Measurements from ENCODE around the gene FAM149A.
A peak's percentile ranks its signal among the peaks of the same experiment; 100 is the strongest.

Gene FAM149A

DNA sequence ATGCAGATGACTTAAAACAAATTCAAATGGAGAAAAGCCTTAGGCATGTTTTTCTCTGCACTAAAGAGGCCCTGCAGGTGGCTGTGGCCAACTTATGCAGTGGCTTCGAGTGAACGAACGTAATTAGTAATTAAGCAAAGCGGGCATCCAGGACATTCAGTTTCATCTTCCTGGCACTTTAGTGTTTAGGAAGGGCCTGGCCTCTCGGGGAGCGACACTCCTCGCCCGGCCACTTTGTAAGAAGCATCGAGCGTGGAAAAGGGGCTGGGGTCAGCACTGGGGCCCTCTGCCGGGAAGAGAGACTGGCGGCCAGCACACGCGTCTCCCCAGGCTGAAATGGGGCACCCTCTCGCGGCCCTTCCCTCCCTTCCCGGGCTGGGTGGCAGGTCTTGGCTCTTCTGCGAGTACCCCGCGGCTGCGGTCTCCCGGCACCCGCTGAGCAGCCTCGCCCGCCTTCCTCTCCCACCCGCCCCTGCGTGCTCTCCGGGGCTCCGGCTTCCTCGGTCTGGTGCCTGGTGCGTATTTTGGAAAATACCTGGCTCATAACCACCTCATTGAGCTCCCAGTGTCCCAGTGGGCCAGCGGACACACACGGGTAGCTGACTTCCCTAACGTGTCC, 86.2 kb downstream of the FAM149A start:
- peak; percentile 10 for DNase-seq (ENCODE audit: low read depth)
- H3K4me3 ChIP-seq (ENCODE audit: low read length): peak overlapping the region; percentile 79
- TF ChIP-seq CTCF (conservative IDR thresholded peaks at IDR 0.05; ENCODE audit: low read length): 0 out of 2 replicates have a peak, but pooled peaks have one; percentile 8

- TF ChIP-seq CTCF (conservative IDR thresholded peaks at IDR 0.05; ENCODE audit: low read length): peak; percentile 10; the same call in 1 of the 2 replicates
- DNase-seq (ENCODE audit: low read depth): peak; percentile 79
Measured at GRCh38 chr4:186191200-186192065, 86.9 kb downstream of the FAM149A start, which contains the start of gene CYP4V2. Gene CYP4V2 (plus strand): TSS chr4:186191567. CDS start chr4:186191824, 257 bp downstream.

DNA sequence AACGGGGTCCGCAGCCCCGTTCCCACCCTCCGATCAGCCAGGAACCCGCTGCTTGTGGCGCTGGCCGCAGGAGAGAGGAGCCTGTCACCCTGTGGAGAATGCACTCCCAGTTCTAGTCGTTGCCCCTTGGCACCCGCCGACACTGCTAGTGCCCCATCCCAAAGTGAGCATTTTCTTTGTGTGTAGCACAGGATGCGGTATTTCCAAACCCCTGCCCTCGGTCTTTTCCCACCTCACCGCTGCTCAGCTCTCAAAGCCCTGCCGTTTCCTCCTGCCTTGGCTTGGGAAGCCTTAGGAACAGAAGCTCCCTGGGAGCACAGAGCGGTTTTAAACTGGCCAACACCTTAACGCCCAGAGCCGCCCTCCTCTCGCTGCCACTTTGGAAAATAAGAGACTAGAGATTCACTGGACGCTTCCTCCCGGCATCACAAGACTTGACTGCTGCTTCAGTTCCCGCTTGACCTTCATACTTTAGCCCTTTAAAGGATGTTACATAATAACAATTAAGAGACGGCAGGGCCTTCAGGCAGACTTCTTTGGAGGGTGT, 87.6 kb downstream of the FAM149A start:
- no peak for TF ChIP-seq CTCF (conservative IDR thresholded peaks at IDR 0.05; ENCODE audit: low read length)
- DNase-seq (ENCODE audit: low read depth): peak; percentile 53
- H3K4me3 ChIP-seq (ENCODE audit: low read length): peak overlapping the region; percentile 79

More at GRCh38 chr4:186191200-186192065, 86.9 kb downstream of the FAM149A start, which contains the start of gene CYP4V2:
- H3K4me3 ChIP-seq (ENCODE audit: low read length): peak within 1 kb of the TSS; percentile 79

- no peak overlapping the region for H3K4me3 ChIP-seq (ENCODE audit: low read length)
- TF ChIP-seq CTCF (conservative IDR thresholded peaks at IDR 0.05; ENCODE audit: low read length): no peak
- DNase-seq (ENCODE audit: low read depth): no peak
Measured at GRCh38 chr4:186193851-186194250, 89.3 kb downstream of the FAM149A start.

GRCh38 chr4:186196063-186196462, 91.6 kb downstream of the FAM149A start:
- DNase-seq (ENCODE audit: low read depth): no peak
- no peak for TF ChIP-seq CTCF (conservative IDR thresholded peaks at IDR 0.05; ENCODE audit: low read length)
- no peak overlapping the region for H3K4me3 ChIP-seq (ENCODE audit: low read length)

- TF ChIP-seq CTCF (conservative IDR thresholded peaks at IDR 0.05; ENCODE audit: low read length): no peak
- DNase-seq (ENCODE audit: low read depth): no peak
- H3K4me3 ChIP-seq (ENCODE audit: low read length): no peak overlapping the region
Measured at GRCh38 chr4:186200516-186200915, 96.0 kb downstream of the FAM149A start.

Data from AG10803 (cell line).